ENCODE measurements around the gene ATP8A2. TPM values are rescaled to one million over a fixed set of nuclear protein-coding genes. Genes with fewer than 3 reads are reported as not detected.

The ATP8A2 gene
- total and polyA plus RNA-seq, 11 donors: 0.01 to 0.29 (median 0.05) TPM; not detected in 2

- H3K36me3 ChIP-seq: no peaks in the 10 kb centered on the region
- ATAC-seq: no peak
- TF ChIP-seq POLR2A (IDR thresholded peaks at IDR 0.05) (no peak), CTCF (IDR thresholded peaks at IDR 0.05) (no peak)
- H3K4me1 ChIP-seq: peaks cover 0 to 36% (median 8%) of the 10 kb centered on the region in 12 donors
- intact Hi-C loops (cut with DNase I): no loop called here
- peaks cover 18 to 93% (median 65%) of the 10 kb centered on the region in 9 donors for H3K27me3 ChIP-seq
- no peak for DNase-seq
- WGBS, 4 donors: 45 to 60% (median 52%) methylated on average over 4 of the region's 4 CpGs
- H3K4me3 ChIP-seq: peak overlapping the region in 1 of 12 donors; percentile 20
- H3K9me3 ChIP-seq: no peaks in the 10 kb centered on the region
- H3K27ac ChIP-seq: no peak overlapping the region
Measured at GRCh38 chr13:26048741-26049140, 677.0 kb downstream of the ATP8A2 start.

DNA sequence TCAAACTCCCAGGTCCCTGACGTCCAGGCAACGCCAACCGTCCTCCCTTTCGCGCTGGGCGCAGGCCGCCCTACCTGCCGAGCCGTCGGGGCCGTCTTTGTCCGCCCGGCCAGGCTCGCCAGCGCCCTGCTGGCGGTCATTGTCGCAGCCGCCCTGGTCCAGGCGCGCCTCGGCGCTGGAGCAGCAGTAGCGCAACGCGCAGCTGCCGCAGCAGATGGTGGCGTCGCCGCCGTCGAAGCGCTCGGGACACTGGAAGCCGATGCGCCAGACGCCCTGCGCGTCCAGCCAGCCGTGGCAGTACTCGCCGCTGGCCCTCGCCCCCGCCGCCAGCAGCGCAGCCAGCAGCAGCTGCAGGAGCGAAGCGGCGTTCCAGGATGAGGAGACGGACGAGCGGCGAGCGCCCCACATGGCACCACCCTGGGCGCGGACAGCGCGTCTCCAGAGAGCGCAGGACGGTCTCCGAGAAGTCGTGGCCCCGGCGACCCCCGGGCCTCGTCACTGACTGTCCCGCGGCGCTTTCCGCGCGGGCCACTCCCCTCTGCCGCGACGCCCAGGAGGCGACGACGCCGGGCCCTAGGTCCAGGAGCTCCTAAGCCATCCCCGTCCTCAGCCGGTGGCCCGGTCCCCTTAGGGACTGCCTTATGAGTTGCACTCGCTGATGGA, 678.9 kb downstream of the ATP8A2 start:
- Histone ChIP-seq H3K36me3 (no peaks in the 10 kb centered on the region), H3K27ac (peak overlapping the region in 3 of 12 donors; percentile 19 to 67 (median 61)), H3K9me3 (no peaks in the 10 kb centered on the region), H3K27me3 (peaks cover 18 to 96% (median 62%) of the 10 kb centered on the region in 9 donors), H3K4me1 (peaks cover 0 to 36% (median 8%) of the 10 kb centered on the region in 12 donors), H3K4me3 (peak overlapping the region; percentile 26 to 59 (median 50))
- DNase-seq (peak in 2 of 5 donors; percentile 11 to 38), ATAC-seq (peak in 3 of 4 donors; percentile 11 to 48 (median 23))
- 1 to 3% (median 2%) methylated on average over 40 to 82 of the region's 82 CpGs for WGBS, 4 donors
- no peak for TF ChIP-seq POLR2A (IDR thresholded peaks at IDR 0.05)
- TF ChIP-seq CTCF (IDR thresholded peaks at IDR 0.05): no peak
- intact Hi-C loops (cut with DNase I): no loop called here

- peaks cover 18 to 93% (median 60%) of the 10 kb centered on the region in 9 donors for H3K27me3 ChIP-seq
- peak overlapping the region; percentile 26 to 59 (median 50) for H3K4me3 ChIP-seq
- WGBS, 4 donors: 0 to 1% (median 0%) methylated on average over 14 to 45 of the region's 45 CpGs
- H3K4me1 ChIP-seq: peaks cover 0 to 36% (median 8%) of the 10 kb centered on the region in 12 donors
- H3K27ac ChIP-seq: peak overlapping the region in 6 of 12 donors; percentile 19 to 67 (median 39)
- DNase-seq (no peak), ATAC-seq (peak in 3 of 4 donors; percentile 18 to 58 (median 46))
- TF ChIP-seq POLR2A (IDR thresholded peaks at IDR 0.05) (no peak), CTCF (IDR thresholded peaks at IDR 0.05) (no peak)
- H3K36me3 ChIP-seq: no peaks in the 10 kb centered on the region
- H3K9me3 ChIP-seq: no peaks in the 10 kb centered on the region
- intact Hi-C loops (cut with DNase I): no loop called here
Measured at GRCh38 chr13:26051231-26051656, 679.5 kb downstream of the ATP8A2 start.

GRCh38 chr13:26051657-26052311, 680.0 kb downstream of the ATP8A2 start, which contains the start of gene SHISA2:
Gene SHISA2 (minus strand): TSS chr13:26052016. CDS start chr13:26050975, 1,041 bp downstream.
- peak within 1 kb of the TSS; percentile 26 to 59 (median 50) for H3K4me3 ChIP-seq
- H3K36me3 ChIP-seq: no peaks in the 10 kb centered on the region
- intact Hi-C loops (cut with DNase I): no loop called here
- DNase-seq (peak in 4 of 5 donors; percentile 25 to 46 (median 30)), ATAC-seq (peak in 3 of 4 donors; percentile 84 to 93 (median 89))
- WGBS, 4 donors: 1 to 9% (median 2%) methylated on average over 4 to 71 of the region's 72 CpGs
- peaks cover 18 to 90% (median 60%) of the 10 kb centered on the region in 9 donors for H3K27me3 ChIP-seq
- TF ChIP-seq POLR2A (IDR thresholded peaks at IDR 0.05) (peak in 1 of 2 donors; percentile 48), CTCF (IDR thresholded peaks at IDR 0.05) (no peak)
- no peaks in the 10 kb centered on the region for H3K9me3 ChIP-seq
- peaks cover 0 to 36% (median 8%) of the 10 kb centered on the region in 12 donors for H3K4me1 ChIP-seq
- H3K27ac ChIP-seq: peak within 1 kb of the TSS in 6 of 12 donors; percentile 19 to 67 (median 39)

Measured in heart left ventricle (tissue), 16 donors.